Measurements from ENCODE around the gene PEAK1.

GRCh38 chr15:77239882-77240608 is 179.9 kb downstream of the PEAK1 start:
- no peak for TF ChIP-seq EZH2 (IDR thresholded peaks at IDR 0.05; ENCODE audit: low read length, missing control alignments)
- TF ChIP-seq, protein P1, sequence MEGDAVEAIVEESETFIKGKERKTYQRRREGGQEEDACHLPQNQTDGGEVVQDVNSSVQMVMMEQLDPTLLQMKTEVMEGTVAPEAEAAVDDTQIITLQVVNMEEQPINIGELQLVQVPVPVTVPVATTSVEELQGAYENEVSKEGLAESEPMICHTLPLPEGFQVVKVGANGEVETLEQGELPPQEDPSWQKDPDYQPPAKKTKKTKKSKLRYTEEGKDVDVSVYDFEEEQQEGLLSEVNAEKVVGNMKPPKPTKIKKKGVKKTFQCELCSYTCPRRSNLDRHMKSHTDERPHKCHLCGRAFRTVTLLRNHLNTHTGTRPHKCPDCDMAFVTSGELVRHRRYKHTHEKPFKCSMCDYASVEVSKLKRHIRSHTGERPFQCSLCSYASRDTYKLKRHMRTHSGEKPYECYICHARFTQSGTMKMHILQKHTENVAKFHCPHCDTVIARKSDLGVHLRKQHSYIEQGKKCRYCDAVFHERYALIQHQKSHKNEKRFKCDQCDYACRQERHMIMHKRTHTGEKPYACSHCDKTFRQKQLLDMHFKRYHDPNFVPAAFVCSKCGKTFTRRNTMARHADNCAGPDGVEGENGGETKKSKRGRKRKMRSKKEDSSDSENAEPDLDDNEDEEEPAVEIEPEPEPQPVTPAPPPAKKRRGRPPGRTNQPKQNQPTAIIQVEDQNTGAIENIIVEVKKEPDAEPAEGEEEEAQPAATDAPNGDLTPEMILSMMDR (conservative IDR thresholded peaks at IDR 0.05 in 1 of 2, IDR thresholded peaks at IDR 0.05 in 1 of 2; ENCODE audit: low read depth in 1 of 2, low read length in 2 of 2): no peak

Data from fibroblast of lung (primary cell).